Hippocampal formation (tissue), 2 donors: ENCODE results near the gene NLGN4X.

Source experiments
- DNase-seq, 2 donors: peaks; one replicate each; lab custom pipeline; 2025; lab: John Stamatoyannopoulos, UW

NLGN4X gene

DNA sequence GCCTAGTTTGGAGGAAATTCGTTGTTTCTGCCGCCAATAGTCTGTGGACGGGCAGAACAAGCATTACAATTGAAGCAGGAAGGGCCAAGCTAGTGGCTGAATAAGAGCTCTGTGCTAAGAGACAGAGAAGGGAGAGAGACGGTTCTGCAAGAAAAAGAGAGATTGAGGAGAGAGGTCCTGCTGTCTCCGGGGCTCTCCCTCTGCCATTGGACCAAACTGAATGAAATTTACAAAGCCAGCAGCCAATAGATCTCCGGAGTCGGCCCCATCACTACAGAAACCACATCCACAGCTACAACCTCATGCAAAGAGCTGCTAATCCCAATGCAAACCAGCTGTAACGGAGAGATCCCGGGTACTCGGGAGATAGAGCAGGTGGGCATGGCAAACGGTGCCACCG, at the start of gene NLGN4X:
NLGN4X (minus strand) TSS at position 148 of the 400 bp plus-strand sequence. CDS start 77,401 bp downstream, outside the sequence.
- peak; percentile 39 to 67 for DNase-seq

DNA sequence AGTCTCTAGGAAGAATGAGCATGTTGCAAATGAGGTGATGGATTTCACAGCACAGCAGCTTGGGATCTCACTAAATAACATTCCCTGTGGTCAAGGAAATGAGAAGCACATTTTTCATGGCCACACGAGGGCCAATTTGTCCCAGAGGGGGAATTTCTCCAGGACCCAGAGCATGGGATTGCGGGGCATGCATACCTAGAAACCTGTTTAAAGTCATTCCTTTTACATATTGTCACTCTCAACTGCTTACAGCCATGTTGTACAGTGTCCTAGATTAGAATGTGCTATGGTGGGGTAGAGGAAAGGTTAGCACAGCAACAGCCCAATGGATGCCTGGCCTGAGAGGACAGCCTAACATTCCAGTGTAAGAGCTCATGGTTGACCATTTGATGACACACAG, 37.4 kb upstream of the NLGN4X start:
- DNase-seq, result no peak

DNA sequence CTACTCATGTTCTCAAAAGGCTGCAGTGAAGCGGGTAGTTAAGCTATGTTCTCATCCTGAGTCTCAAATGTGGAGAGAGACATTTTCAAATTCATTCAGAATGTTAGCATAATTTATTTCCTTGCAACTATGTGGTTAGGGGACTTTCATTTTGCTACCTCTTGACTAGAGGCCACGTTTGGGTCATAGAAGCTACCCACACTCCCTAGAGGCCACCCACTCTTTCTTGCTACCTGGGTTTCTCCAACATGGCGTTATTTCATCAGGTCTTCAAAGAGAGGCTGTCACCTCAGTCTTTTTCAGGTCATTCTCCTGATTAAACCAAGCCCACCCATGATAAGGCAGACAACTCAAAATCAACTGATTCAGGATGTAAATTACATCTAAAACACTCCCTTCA, 34.3 kb upstream of the NLGN4X start:
- DNase-seq, result no peak

DNA sequence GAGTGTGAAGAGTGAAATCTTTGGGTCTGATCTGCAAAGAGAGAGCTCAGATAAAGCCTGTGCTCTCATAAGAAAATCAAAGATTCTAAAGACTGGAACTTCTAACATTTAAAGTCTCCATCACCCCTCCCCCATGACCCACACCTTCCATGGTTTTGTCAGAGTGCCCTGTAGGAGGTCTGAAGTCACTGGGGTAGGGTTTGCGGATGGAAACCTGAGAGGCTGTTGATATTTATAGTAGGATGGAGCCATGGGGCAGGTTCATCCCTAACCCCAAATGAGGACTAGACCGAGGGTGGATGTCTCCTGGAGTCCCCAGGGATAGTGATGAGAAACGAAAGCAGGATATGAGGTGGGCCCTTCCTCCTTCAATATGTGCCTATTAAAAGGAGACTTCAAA, 28.4 kb upstream of the NLGN4X start:
- DNase-seq, result no peak

DNA sequence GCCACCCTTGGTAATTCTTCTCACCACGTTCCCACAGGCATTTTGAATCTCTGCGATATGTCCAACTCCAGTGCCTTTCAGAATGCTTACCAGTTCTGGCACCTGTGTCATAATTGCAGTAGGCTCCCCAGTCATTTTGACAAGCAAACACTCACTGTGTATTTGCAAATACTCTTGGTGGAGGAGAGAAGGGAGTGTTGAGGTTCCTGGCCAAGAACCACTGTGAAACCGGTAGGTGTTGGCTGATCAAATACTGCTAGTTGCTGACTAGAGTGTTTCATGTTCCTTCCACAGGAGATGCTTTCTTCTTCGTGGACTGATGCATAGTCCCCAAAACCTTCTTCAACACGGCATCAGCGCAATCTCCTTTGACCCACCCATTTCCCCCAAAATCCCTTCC, 16.0 kb upstream of the NLGN4X start:
- DNase-seq, result no peak

DNA sequence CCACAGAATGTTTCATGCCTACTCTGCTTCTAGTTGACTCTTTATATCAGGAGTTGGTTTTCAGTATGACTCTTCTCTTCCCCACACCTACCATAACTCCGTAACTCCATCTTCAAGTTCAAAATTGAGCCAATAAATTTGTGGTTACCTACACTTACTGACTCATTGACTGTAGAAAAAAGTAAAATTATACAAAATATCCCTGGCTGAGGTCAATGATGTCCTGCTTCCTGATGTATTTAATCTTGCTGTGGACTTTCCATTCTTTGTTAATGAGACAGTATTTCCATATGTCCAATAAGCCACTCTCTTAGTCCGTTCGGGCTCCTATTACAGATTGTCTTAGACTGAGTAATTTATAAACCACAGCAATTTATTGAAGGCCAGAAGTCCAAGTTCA, 9.9 kb upstream of the NLGN4X start:
- no peak for DNase-seq

DNA sequence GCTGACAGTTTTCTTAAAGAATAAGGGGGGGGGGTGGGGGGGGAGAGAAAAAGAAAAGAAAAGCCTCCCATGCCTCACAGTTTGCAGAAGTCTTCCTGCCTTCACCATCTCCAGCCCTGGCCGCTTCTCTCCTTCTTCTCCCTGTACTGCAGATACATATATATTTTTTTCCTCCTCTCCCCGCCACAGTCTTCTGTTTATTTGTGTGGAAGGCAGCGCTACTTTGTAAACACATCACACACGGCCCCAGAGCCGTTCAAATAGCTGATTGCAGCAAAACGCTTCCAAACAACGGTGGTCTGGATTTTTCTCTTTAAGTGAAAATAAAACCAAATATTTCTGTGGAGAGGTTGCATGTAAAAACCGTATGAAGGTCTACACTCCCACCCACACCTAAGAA, 732 bp downstream of the NLGN4X start:
- no peak for DNase-seq

DNA sequence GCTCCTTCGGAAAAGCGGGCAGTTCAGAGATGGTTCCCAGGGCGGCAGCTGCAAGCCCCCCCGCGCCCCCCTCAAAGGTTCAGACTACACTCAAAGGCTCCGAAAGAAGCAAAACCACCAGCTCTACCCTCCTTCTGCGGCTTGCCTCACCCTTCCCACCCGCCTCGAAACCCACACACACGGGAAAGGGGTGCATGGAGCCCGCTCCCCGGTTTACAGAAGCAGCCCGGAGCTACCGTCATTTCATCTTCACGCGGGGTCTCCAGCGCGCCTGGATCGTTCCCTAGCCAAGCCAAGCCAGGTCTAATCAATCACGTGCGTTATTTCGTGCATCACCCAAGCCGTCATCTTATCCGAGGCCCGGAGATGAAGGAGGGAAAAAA, 1.2 kb downstream of the NLGN4X start:
- no peak for DNase-seq

DNA sequence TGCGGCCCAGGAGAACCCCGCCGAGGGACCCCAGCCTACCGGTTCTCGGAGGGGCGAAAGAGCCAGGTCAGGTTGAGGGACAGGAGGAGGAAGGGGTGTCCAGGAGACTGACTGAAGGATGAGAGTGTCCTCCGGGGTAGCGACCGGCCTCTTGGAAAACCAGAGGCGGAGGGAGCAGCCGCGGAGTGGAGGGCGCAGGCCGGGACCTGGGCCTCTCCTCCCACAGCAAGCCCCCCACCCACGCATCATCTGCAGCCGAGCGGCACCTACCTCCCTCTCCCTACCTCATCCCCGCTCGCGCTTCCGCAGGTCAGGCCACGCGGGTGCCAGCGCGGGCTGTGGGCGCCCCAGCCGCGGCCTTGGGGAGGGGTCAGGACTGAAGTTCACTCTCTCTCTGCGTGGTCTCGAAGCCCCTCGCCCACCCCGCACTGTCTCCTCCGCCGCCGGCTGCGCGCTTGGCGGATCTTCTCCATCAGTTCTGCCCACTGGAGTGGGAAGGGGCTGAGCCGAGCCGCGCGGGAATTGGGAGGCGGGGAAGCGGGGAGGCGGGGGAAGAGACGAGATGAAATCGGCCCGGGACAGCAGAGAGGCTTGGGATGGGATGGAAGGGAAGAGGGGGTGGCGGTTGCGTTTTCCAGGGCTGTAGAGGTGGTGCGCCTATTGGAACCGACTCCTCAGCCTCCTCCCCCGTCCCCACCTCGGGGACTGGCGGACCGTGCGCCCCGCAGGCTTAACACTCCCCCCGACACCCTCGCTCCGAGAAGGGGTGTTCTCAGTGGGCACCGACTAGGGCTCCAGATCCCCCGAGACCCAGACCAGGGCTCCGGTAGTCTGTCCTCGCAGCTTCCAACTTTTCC, 1.8 kb downstream of the NLGN4X start:
- no peak for DNase-seq

DNA sequence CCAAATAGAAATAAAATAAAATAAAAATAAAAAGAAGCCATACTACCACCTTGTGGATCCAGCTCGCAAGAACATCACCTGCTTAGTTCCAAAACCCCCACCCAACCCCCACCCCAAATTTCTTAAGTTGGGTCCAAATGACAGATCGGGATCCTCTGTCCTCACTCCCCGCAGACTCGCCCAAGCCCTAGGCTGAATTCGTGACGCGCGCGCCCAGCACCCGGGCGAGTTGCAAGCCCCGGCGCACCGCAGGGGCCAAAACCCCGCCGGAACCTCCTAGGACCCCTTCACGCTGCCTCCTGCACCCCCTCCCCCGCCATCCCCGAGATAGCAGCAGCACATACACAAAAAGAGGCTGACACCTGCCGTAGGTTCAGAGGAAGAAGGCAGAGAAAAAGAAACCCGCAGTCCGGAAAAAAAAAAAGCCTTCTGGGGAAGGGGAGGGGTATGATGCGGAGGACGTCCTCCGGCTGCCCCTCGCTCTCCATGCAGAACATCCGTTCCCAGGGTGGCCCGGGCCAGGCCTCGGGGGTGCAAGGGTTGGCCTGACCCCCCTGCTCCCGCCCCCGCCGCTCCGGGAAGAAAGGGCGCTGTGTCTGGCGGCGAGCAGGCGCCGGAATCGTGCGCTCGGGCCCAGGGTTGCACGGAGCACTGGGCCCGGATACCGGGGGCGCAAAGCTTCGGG, 2.6 kb downstream of the NLGN4X start:
- peak; percentile 3 to 4 for DNase-seq

DNA sequence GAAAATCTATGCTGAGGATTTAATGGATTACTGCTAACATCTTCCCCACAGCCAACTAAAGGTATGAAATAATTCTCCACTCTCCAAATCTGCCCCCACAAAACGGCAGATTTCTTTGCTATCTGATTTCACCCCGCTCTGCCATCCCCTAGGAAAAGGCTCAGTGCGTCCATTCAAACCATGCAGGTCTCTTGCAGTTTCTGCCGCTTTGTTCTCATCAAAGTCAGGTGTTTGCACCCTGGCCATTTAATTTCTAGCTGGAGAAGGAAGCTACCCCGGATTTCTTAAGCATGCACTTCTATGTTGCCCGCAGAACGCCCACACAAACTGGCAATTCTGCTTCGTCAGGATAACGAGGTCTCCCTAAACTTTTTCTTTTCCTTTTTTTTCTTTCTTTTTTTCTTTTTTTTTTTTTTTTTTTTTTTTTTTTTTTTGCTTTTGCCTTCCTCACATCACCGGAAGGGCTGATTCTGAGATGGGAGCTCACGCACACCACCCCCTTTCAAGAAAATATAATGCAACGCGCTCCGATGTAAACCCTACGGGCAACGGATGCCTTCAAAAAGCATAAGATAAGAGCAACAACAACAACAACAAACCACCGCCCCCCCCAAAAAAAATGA, 3.3 kb downstream of the NLGN4X start:
- no peak for DNase-seq

DNA sequence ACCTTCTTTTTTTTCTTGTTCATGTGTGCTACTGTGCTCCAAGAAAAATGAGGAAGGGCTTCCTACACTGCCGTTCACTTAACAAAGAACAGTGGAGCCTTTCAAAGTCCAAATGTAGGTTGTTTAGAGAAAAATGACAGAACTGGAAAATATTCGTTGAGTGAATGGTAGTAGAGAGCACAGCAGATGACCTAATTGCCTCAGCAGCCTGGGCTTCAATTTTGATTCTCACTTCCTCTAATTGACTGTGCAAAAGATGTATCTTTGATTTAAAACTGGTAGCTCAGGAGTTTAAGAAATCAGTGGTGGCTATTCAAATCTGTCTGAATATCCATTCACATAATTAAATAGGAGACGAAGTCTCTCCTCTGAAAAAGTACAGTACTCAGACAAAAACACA, 5.2 kb downstream of the NLGN4X start:
- DNase-seq, result no peak

DNA sequence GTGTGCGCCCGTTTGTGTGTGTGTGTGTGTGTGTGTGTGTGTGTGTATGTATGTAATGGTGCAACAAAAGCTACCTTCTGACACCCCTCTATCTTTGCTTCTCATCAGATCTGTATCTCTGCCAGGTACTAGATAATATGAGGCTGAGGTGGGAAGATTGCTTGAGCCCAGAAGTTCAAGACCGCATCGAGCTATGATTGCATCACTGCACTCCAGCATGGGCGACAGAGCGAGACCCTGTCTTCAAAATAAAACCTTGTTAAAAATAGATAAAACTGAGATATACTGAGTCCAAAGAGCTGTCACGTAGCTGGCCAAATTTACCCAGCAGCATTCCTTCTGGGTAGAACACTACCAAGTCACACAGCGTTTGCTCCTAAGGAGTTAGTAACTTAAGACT, 18.4 kb downstream of the NLGN4X start:
- DNase-seq, result no peak

DNA sequence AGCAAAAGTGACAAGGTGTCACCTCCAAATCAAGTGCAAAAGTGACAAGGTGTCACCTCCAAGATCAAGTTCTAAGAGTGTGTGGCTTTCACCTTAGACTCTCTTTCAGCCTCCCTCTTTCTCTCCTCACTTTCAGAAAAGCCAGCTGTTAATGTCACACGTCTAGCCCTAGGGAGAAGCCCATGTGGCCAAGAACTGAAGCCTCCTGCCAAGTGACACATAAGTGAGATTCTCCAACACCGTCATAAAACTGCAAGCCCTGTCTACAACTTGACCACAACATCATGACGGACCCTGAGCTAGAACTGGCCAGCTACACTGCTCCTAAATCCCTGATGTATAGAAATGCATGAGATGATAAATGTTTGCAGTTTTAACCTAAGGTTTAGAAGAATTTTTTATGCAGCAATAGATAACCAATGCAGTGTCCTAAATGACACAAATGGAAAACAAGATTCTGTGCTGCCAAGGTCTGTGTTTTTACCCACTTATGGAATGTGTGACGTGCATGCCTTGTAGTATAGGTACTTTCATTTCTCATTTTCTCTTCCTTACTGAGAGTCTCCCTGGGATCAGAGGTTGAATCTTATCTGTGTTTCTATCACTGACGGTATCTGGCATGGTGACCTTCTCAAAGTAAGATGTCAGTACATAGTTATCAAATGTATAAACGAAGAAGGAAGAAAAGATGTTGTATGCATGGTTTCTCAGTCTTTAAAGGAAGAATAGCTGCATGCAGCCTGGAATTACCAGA, 25.0 kb downstream of the NLGN4X start:
- DNase-seq, result no peak

DNA sequence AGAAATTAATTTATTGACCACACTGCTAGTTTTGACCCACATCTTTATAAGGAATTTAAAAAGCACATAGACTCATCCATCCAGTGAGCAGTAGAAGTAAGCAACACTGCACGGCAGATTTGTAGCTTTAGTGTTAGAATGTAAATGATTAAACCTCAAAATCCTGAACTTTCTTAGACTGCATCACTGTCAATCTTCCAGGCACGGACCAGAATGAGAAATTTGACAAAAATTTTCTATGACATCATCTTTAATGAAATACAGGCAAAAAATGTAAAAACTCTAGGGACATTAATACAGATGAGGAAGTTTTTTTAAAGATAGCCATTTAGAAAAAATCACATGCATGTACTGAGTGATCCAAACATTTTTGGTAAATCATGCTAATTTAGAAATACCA, 29.2 kb downstream of the NLGN4X start:
- DNase-seq, result no peak

DNA sequence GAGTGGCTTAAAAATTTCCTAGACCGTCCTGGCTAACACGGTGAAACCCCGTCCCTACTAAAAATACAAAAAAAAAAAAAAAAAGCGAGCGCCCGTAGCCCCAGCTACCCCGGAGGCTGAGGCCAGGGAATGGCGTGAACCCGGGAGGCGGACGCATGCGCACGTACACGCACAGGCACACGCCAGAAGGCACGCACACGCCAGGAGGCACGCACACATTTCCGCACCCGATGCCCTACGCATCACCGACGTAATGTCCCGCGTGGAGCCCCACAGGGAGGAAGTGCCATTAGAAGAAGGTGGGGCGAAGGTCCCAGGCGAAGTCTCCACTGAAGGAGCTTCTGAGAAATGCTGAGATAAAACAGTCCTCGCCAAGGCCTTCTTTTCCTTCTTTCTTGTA, 41.4 kb downstream of the NLGN4X start:
- no peak for DNase-seq

DNA sequence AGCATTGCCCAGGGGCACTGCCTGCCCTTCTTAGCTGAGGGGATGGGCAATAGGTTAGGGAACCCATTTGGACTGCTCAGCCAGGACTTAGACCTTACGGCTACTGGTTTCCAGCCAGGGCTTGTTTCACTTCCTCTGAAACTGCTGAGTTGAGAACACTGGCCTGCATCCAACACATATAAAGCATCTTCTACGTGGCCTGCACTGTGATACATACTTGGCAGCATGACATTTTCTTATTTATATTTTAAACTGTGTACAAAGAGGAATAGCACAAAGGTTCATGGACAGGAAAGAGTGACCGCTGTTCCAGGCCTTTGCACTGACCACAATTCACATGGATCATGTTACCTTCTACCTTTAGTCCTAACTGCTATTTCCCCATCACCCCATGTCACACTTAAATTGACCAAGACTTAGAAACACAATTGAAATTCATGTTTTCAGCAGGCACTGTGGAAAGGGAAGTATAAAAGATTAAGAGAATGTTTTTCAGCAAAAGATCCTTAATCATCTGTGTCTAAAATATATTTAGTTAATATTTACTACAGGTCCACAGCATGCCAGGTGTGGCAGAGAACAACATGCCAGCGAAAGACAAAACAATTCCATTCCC, 43.7 kb downstream of the NLGN4X start:
- DNase-seq, result no peak

DNA sequence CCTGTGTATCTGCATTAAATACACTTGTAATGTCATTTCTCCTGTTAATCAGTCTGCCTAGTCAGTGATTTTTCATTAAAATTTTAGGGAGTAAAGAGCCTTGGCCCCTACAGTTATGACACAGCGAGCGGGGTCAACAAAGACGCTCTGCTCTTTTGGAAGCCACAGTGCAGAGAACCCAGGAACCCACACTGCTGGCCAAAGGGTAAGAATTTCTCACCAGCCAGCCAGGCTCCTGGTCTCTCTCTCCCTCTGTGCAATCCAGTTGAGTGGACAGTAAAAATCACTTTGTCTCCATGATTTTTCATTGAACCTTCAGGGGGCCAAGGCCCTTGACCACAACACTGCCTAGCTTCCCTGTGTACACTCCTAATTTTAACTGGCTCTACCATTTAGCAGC, 52.8 kb downstream of the NLGN4X start:
- DNase-seq, result no peak

DNA sequence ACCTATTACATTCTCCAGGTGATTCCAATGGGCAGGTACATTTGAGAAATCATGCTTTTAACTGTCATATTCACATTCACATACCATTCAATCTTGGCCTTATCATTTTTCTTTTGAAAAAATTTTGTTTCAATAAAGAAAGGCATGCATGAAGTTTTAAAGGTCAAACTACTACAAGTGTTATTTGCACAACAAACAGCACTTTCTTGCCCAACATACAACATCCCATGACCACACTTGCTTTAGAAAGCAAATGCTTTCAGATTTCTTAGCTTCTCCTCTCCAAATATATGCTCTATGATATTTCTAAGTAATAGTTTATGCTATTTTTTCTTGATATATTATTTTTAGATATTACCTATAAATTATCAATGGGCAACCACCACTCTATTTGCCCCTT, 58.2 kb downstream of the NLGN4X start:
- no peak for DNase-seq

DNA sequence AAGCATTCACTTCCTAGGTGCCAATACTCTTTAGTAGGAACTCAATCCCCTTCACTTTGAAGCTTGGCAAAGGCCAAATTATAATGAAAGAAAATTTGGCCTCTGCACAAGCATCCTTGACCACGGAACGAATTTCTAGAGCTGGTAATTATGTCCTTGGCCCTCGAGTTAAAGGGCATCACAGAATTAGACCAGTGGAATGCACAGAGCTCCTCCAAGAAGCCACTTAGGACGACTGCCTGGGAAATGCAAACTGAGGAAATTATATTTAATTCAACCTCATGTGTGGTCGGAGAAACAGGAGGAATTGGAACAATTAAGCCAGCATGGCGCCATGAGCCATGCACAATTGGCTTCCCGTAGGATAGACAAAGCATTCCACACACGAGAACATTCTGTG, 59.3 kb downstream of the NLGN4X start:
- no peak for DNase-seq

DNA sequence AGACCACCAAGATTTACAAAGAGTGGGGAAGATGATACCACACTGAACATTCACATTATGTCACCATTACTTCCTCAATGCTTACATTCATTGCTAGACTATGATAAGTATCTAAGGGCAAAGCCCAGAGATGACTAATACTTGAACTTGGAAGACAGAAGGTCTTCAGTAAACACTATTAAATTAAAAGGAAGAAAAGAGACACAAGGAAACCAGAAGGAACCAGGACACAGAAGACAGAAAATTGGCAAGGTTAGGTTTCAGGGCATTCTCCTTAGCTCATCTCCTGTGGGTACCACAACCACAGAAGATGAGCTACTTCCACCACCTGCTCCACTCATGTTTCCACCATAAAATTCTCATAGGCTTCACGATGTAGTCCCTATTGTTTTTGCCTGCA, 64.9 kb downstream of the NLGN4X start:
- DNase-seq, result no peak

DNA sequence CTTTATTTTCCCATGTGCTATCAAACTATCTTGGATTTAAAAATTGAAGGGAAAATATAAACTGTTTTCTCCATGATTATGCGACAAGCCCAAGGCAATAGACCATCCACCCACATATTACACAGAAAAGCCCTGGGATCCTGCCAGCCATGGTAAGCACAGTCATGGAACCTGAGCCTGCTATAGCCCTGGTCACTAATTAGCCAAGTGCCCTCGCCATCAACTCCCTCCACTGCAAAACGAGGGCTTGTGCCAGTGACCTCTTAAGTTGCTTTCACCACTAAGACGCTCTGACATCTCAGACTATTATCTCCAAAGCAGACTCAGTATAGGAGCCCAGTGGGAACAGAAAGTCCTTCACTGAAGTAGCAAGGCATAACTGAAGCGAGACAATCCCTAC, 69.2 kb downstream of the NLGN4X start:
- no peak for DNase-seq
